Left lung (tissue), 10 donors: Measurements from ENCODE around the gene MCM9. TPM values are rescaled to one million over a fixed set of nuclear protein-coding genes. Genes with fewer than 3 reads are reported as not detected.

Experiments
- ATAC-seq: fragments of 200-7000 bp; cut with Tn5 transposase; one replicate; pipeline ENCODE4 v1.9.1; 2020; ENCODE audit warnings: moderate library complexity
- DNase-seq, 4 donors: peaks; one replicate each; pipeline ENCODE4 v3.0.0-alpha.2; 2013 to 2020
- H3K27ac ChIP-seq, 2 donors: fragments of 200-600 bp; sonication (generic) in 1 of 2; one replicate each; pipeline versions ENCODE4 v1.5.0 to v1.8.0; 2020 to 2021
- H3K27me3 ChIP-seq, 2 donors: fragments of 200-600 bp; sonication (generic) in 1 of 2; one replicate each; pipeline versions ENCODE4 v1.5.0 to v1.8.0; 2020 to 2021
- H3K36me3 ChIP-seq, 2 donors: fragments of 200-600 bp; sonication (generic) in 1 of 2; one replicate each; pipeline versions ENCODE4 v1.5.0 to v1.8.0; 2020 to 2021
- H3K4me1 ChIP-seq, 2 donors: fragments of 200-600 bp; one replicate each; pipeline ENCODE4 v1.8.0; 2021
- H3K4me3 ChIP-seq, 2 donors: fragments of 200-600 bp; sonication (generic) in 1 of 2; one replicate each; pipeline versions ENCODE4 v1.5.0 to v1.8.0; 2020 to 2021; ENCODE audit warnings: mild to moderate bottlenecking in 1 of 2
- H3K9me3 ChIP-seq, 2 donors: fragments of 200-600 bp; sonication (generic) in 1 of 2; one replicate each; pipeline versions ENCODE4 v1.5.0 to v1.8.0; 2020 to 2021
- intact Hi-C, 2 donors: fragments of 100-400 bp; cut with DNase I; formaldehyde crosslinking; loops; one replicate each; pipeline versions ENCODE4 v1.11.2 to v1.14.2; 2022
- polyA plus RNA-seq, 6 donors: library from polyadenylated mRNA; unstranded; fragments of 120-200 nt; gene quantifications; one replicate each; pipeline ENCODE4 v1.2.1, GENCODE V29; 2013; ENCODE audit not compliant: insufficient read length in 6 of 6
- total RNA-seq, 2 donors: library from RNA; stranded (reverse); fragmentation: NEBNext Ultra II Directional; extraction: Animal tissue kit (Norgen Biotek cat#: 25700); gene quantifications; one replicate each; pipeline ENCODE4 v1.2.1, GENCODE V29; 2021
- TF ChIP-seq, protein P1 (sequence below), 2 donors: fragments of 200-600 bp; sonication (generic) in 1 of 2; IDR thresholded peaks; one replicate each; pipeline versions ENCODE4 v1.5.0 to v1.8.0; 2021; ENCODE audit warnings: antibody characterized with exemption in 2 of 2
- donor health status: DM: no; HTN: yes; CAD: no.
- donor health status: DM: no; HTN: no; CAD: no.

The MCM9 gene
- total and polyA plus RNA-seq, 8 donors = 16.0 to 24.2 (median 20.7) TPM

DNA sequence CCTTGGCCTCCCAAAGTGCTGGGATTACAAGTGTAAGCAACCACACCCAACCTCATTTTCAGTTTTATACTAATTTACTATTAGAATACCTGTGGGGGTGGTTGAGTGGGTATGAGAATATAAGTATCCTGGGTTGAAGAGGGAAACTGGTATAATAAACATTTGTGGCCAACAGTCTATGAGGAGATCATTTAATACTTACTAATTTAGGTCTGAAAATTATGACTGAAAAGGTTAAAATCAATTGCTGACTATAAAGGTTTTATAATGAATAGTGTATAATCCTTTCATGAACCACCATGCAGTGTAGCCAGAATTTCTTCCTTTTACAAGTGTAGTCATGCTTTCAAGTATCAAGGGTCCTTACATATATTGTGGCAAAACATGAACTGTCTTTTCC, 29.9 kb downstream of the MCM9 start:
- Histone ChIP-seq H3K4me1 (peaks cover 0 to 12% of the 10 kb centered on the region in 2 donors), H3K36me3 (peaks cover 0 to 64% of the 10 kb centered on the region in 2 donors), H3K9me3 (no peaks in the 10 kb centered on the region), H3K4me3 (no peak overlapping the region), H3K27ac (no peak overlapping the region), H3K27me3 (no peaks in the 10 kb centered on the region)
- no peak for DNase-seq
- TF ChIP-seq, protein P1, sequence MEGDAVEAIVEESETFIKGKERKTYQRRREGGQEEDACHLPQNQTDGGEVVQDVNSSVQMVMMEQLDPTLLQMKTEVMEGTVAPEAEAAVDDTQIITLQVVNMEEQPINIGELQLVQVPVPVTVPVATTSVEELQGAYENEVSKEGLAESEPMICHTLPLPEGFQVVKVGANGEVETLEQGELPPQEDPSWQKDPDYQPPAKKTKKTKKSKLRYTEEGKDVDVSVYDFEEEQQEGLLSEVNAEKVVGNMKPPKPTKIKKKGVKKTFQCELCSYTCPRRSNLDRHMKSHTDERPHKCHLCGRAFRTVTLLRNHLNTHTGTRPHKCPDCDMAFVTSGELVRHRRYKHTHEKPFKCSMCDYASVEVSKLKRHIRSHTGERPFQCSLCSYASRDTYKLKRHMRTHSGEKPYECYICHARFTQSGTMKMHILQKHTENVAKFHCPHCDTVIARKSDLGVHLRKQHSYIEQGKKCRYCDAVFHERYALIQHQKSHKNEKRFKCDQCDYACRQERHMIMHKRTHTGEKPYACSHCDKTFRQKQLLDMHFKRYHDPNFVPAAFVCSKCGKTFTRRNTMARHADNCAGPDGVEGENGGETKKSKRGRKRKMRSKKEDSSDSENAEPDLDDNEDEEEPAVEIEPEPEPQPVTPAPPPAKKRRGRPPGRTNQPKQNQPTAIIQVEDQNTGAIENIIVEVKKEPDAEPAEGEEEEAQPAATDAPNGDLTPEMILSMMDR (IDR thresholded peaks at IDR 0.05) = no peak
- ATAC-seq = no peak
- intact Hi-C loops = no loop called here

DNA sequence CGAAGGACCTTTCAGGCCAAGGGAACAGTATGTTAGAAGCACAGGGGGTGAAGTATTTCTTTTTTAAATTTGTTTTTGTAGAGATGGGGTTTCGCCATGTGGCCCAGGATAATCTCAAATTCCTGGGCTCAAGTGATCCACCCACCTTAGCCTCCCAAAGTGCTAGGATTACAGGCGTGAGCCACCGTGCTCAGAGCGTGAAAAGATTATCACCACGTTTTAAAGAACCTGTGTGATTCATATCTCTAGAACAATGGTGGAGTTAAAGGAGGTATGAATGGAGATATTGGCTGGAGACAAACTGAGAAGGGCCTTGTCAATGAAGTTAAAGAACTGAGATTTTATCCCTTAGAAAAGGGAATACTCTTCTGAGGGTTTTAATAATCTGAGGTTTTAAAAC, 31.3 kb downstream of the MCM9 start:
- Histone ChIP-seq H3K27ac (no peak overlapping the region), H3K4me3 (no peak overlapping the region), H3K27me3 (no peaks in the 10 kb centered on the region), H3K4me1 (peaks cover 0 to 17% of the 10 kb centered on the region in 2 donors), H3K9me3 (no peaks in the 10 kb centered on the region), H3K36me3 (peaks cover 0 to 56% of the 10 kb centered on the region in 2 donors)
- intact Hi-C loops = no loop called here
- ATAC-seq (no peak), DNase-seq (no peak)
- TF ChIP-seq, protein P1 (IDR thresholded peaks at IDR 0.05) = no peak

DNA sequence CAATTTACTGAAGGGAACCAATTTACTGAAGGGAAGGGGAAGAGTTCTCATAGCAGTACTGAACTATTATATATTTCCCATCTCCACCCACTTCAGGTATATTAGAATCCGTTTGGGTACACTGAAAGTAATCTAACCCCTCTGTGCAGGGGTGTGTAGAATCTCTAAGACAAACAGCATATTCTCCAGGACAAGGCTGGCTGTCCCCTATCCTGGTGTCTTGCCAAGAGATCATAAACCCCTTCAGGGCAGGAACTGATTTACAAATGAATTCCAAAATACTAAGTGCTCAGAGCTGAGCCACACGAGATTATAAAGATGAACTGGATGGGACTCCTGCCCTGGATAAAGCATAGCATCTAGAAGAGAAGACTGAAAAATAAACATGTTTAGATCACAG, 31.8 kb downstream of the MCM9 start:
- intact Hi-C loops = no loop called here
- Histone ChIP-seq H3K36me3 (peaks cover 0 to 51% of the 10 kb centered on the region in 2 donors), H3K9me3 (no peaks in the 10 kb centered on the region), H3K4me3 (no peak overlapping the region), H3K4me1 (peaks cover 0 to 17% of the 10 kb centered on the region in 2 donors), H3K27me3 (no peaks in the 10 kb centered on the region), H3K27ac (no peak overlapping the region)
- no peak for DNase-seq
- no peak for ATAC-seq
- TF ChIP-seq, protein P1 (IDR thresholded peaks at IDR 0.05) = no peak

DNA sequence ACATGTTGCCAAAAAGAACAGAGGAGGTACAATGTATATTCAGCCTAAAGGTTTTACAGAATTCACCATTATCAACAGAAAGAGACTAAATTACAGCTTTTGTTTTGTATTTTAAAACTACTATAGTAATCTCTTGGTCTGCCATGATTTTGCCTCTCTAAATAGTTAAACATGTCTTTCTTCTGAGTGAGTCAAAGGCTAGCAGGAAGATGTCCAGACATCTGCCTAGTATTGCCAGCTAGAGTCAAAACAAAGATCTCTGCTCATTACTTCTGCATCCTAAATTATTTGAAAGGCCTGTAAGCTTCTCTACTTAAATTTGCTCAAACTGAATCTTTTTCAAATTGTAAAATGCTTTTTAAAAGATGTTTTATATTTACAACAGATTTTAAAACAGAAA, 32.2 kb downstream of the MCM9 start:
- H3K4me1 ChIP-seq = peaks cover 0 to 17% of the 10 kb centered on the region in 2 donors
- ATAC-seq (no peak), DNase-seq (no peak)
- H3K36me3 ChIP-seq = peaks cover 0 to 47% of the 10 kb centered on the region in 2 donors
- TF ChIP-seq, protein P1 (IDR thresholded peaks at IDR 0.05) = no peak
- intact Hi-C loops = no loop called here
- H3K9me3 ChIP-seq = no peaks in the 10 kb centered on the region
- no peak overlapping the region for H3K27ac ChIP-seq
- no peaks in the 10 kb centered on the region for H3K27me3 ChIP-seq
- no peak overlapping the region for H3K4me3 ChIP-seq

DNA sequence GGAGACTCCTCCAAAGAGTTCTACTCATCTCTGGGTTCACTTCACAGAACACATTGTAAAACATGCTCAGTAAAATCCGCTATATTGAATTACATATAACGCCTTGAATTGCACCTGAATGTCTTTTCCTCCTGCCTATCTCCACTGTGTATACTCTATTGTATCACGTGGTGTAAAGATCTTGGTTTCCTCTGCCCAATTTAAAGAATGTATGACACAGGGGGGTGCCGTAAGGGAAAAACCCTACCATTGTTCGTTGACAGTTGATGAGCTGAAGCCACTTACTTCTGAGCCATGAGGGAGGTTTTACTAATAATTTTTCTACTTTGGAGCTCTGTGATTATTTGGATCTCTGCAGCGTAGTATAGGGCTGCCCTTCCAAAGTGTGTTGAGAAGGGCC, 35.0 kb downstream of the MCM9 start:
- DNase-seq (no peak), ATAC-seq (no peak)
- H3K9me3 ChIP-seq = no peaks in the 10 kb centered on the region
- peaks cover 4 to 35% of the 10 kb centered on the region in 2 donors for H3K4me1 ChIP-seq
- no peak overlapping the region for H3K27ac ChIP-seq
- TF ChIP-seq, protein P1 (IDR thresholded peaks at IDR 0.05) = no peak
- no peaks in the 10 kb centered on the region for H3K27me3 ChIP-seq
- H3K36me3 ChIP-seq = peaks cover 0 to 21% of the 10 kb centered on the region in 2 donors
- H3K4me3 ChIP-seq = no peak overlapping the region
- intact Hi-C loops = no loop called here
